GM21423 (cell line): ENCODE data around the gene NUCKS1.
A peak's percentile ranks its signal among the peaks of the same experiment; 100 is the strongest.

Source experiments
- ATAC-seq: cut with Tn5 transposase; IDR thresholded peaks from one replicate; pipeline ENCODE4 v1.9.1; 2021; ENCODE audit warnings: mild to moderate bottlenecking, moderate library complexity; ENCODE audit not compliant: unreplicated experiment

The NUCKS1 gene

GRCh38 chr1:205670611-205671430 lies 79.2 kb downstream of the NUCKS1 start:
- ATAC-seq: no peak

- ATAC-seq: no peak
Observed at GRCh38 chr1:205670150-205670446, 79.9 kb downstream of the NUCKS1 start.

GRCh38 chr1:205669341-205670149 lies 80.4 kb downstream of the NUCKS1 start:
- ATAC-seq: peak; percentile 32

- ATAC-seq: peak; percentile 21
Observed at GRCh38 chr1:205668951-205669340, 81.0 kb downstream of the NUCKS1 start.

- no peak for ATAC-seq
Observed at GRCh38 chr1:205667909-205668643, 81.9 kb downstream of the NUCKS1 start.

- ATAC-seq: no peak
Observed at GRCh38 chr1:205666372-205667166, 83.4 kb downstream of the NUCKS1 start.

- no peak for ATAC-seq
Observed at GRCh38 chr1:205665201-205666045, 84.6 kb downstream of the NUCKS1 start.

- ATAC-seq: no peak
Observed at GRCh38 chr1:205664399-205665017, 85.5 kb downstream of the NUCKS1 start.

- ATAC-seq: no peak
Observed at GRCh38 chr1:205663286-205663936, 86.6 kb downstream of the NUCKS1 start.
